H1 (cell line): ENCODE measurements around the gene CTLA4. TPM values are rescaled to one million over a fixed set of nuclear protein-coding genes. Genes with fewer than 3 reads are reported as not detected.

Source experiments
- ASH2L ChIP-seq: fragments of 200-600, 300-600 bp; sonication (generic); IDR thresholded peaks from one replicate; pipeline ENCODE4 v1.7.1; 2017; ENCODE audit warnings: low read length
- BRCA1 ChIP-seq: IDR thresholded peaks from 2 replicates; pipeline ENCODE4 v1.6.1; 2012; ENCODE audit warnings: low read depth, low read length, improper control_type of control experiment
- RXRA ChIP-seq: IDR thresholded peaks from 2 replicates; pipeline ENCODE4 v1.6.1; 2011; ENCODE audit warnings: low read depth, mild to moderate bottlenecking, low read length, moderate library complexity; ENCODE audit not compliant: insufficient read depth
- polyA plus RNA-seq, 7 experiments: library from polyadenylated mRNA; depleted of rRNA in 3 of 7; stranded (reverse) in 5 of 7; unstranded in 2 of 7; fragments of >200 nt in 5 of 7; fragments of 200-250 nt in 2 of 7; gene quantifications; 1 replicate in 5 of 7; 2 replicates in 1 of 7; 4 replicates in 1 of 7; pipeline versions ENCODE4 v1.2.1 to v1.2.3, GENCODE V29; 2011 to 2013; ENCODE audit warnings: missing spikeins in 2 of 7, mixed read lengths in 2 of 7
- total RNA-seq: library from RNA; stranded (reverse); fragmentation: NEBNext Ultra II Directional; extraction: Animal tissue kit (Norgen Biotek cat#: 25700); gene quantifications from 2 replicates; pipeline ENCODE4 v1.2.1, GENCODE V29; 2021
- TF ChIP-seq, protein P1 (sequence below): fragments of 300-600 bp; sonication (generic); IDR thresholded peaks from 2 replicates; pipeline ENCODE4 v1.7.1; 2012; ENCODE audit warnings: low read length, moderate library complexity, mild to moderate bottlenecking, inconsistent platforms; ENCODE audit not compliant: insufficient replicate concordance

Gene CTLA4
- total and polyA plus RNA-seq, 2 of the 8 experiments (the other 6 are each of a cell fraction or from before 2014, with no cell fraction given) = not detected

DNA sequence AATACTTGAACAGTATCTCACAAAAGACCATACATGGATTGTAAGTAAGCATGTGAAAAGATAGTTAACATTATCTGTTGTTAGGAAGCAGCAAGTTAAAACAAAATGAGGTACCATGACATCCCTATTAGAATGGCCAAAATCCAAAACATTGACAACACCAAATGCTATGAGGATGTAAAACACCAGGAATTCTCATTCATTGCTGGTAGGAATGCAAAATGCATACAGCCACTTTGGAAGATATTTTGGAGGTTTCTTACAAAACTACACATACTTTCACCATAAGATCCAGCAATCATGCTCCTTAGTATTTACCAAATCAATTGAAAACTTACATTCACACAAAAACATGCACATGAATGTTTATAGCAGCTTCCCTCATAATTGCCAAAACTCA lies 38.1 kb downstream of the CTLA4 start (continued):
- TF ChIP-seq, protein P1, sequence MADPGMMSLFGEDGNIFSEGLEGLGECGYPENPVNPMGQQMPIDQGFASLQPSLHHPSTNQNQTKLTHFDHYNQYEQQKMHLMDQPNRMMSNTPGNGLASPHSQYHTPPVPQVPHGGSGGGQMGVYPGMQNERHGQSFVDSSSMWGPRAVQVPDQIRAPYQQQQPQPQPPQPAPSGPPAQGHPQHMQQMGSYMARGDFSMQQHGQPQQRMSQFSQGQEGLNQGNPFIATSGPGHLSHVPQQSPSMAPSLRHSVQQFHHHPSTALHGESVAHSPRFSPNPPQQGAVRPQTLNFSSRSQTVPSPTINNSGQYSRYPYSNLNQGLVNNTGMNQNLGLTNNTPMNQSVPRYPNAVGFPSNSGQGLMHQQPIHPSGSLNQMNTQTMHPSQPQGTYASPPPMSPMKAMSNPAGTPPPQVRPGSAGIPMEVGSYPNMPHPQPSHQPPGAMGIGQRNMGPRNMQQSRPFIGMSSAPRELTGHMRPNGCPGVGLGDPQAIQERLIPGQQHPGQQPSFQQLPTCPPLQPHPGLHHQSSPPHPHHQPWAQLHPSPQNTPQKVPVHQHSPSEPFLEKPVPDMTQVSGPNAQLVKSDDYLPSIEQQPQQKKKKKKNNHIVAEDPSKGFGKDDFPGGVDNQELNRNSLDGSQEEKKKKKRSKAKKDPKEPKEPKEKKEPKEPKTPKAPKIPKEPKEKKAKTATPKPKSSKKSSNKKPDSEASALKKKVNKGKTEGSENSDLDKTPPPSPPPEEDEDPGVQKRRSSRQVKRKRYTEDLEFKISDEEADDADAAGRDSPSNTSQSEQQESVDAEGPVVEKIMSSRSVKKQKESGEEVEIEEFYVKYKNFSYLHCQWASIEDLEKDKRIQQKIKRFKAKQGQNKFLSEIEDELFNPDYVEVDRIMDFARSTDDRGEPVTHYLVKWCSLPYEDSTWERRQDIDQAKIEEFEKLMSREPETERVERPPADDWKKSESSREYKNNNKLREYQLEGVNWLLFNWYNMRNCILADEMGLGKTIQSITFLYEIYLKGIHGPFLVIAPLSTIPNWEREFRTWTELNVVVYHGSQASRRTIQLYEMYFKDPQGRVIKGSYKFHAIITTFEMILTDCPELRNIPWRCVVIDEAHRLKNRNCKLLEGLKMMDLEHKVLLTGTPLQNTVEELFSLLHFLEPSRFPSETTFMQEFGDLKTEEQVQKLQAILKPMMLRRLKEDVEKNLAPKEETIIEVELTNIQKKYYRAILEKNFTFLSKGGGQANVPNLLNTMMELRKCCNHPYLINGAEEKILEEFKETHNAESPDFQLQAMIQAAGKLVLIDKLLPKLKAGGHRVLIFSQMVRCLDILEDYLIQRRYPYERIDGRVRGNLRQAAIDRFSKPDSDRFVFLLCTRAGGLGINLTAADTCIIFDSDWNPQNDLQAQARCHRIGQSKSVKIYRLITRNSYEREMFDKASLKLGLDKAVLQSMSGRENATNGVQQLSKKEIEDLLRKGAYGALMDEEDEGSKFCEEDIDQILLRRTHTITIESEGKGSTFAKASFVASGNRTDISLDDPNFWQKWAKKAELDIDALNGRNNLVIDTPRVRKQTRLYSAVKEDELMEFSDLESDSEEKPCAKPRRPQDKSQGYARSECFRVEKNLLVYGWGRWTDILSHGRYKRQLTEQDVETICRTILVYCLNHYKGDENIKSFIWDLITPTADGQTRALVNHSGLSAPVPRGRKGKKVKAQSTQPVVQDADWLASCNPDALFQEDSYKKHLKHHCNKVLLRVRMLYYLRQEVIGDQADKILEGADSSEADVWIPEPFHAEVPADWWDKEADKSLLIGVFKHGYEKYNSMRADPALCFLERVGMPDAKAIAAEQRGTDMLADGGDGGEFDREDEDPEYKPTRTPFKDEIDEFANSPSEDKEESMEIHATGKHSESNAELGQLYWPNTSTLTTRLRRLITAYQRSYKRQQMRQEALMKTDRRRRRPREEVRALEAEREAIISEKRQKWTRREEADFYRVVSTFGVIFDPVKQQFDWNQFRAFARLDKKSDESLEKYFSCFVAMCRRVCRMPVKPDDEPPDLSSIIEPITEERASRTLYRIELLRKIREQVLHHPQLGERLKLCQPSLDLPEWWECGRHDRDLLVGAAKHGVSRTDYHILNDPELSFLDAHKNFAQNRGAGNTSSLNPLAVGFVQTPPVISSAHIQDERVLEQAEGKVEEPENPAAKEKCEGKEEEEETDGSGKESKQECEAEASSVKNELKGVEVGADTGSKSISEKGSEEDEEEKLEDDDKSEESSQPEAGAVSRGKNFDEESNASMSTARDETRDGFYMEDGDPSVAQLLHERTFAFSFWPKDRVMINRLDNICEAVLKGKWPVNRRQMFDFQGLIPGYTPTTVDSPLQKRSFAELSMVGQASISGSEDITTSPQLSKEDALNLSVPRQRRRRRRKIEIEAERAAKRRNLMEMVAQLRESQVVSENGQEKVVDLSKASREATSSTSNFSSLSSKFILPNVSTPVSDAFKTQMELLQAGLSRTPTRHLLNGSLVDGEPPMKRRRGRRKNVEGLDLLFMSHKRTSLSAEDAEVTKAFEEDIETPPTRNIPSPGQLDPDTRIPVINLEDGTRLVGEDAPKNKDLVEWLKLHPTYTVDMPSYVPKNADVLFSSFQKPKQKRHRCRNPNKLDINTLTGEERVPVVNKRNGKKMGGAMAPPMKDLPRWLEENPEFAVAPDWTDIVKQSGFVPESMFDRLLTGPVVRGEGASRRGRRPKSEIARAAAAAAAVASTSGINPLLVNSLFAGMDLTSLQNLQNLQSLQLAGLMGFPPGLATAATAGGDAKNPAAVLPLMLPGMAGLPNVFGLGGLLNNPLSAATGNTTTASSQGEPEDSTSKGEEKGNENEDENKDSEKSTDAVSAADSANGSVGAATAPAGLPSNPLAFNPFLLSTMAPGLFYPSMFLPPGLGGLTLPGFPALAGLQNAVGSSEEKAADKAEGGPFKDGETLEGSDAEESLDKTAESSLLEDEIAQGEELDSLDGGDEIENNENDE = no peak
- TF ChIP-seq BRCA1 (no peak), RXRA (no peak), ASH2L (no peak)
